HEK293 (cell line): ENCODE measurements around the gene OSCAR.

Source experiments
- BCL6B ChIP-seq: fragments of 450-650 bp; formaldehyde crosslinking; IDR thresholded peaks from 2 replicates; pipeline ENCODE4 v1.5.1; 2017; ENCODE audit warnings: missing biosample characterization, missing genetic modification characterization
- GLIS1 ChIP-seq: fragments of 450-650 bp; formaldehyde crosslinking; IDR thresholded peaks from 2 replicates; pipeline ENCODE4 v1.5.1; 2016; ENCODE audit warnings: missing biosample characterization, missing genetic modification characterization
- GLIS2 ChIP-seq: fragments of 450-650 bp; formaldehyde crosslinking; IDR thresholded peaks from 2 replicates; pipeline ENCODE4 v1.5.1; 2016; ENCODE audit warnings: missing biosample characterization, missing genetic modification characterization
- IKZF3 ChIP-seq: fragments of 450-650 bp; IDR thresholded peaks from 2 replicates; pipeline ENCODE4 v1.5.0; 2018; ENCODE audit warnings: missing biosample characterization, mild to moderate bottlenecking, missing genetic modification characterization, moderate library complexity
- KLF1 ChIP-seq: fragments of 450-650 bp; formaldehyde crosslinking; IDR thresholded peaks from 2 replicates; pipeline ENCODE4 v1.5.1; 2016; ENCODE audit warnings: missing biosample characterization, missing genetic modification characterization
- MYNN ChIP-seq: fragments of 450-650 bp; formaldehyde crosslinking; IDR thresholded peaks from 2 replicates; pipeline ENCODE4 v1.5.1; 2016; ENCODE audit warnings: missing biosample characterization, missing genetic modification characterization, borderline replicate concordance
- PBX3 ChIP-seq: sonication (generic); formaldehyde crosslinking; IDR thresholded peaks from 2 replicates; pipeline ENCODE4 v1.8.1; 2022; ENCODE audit warnings: mild to moderate bottlenecking, moderate library complexity, missing genetic modification reagents
- SETDB1 ChIP-seq: IDR thresholded peaks from one replicate; pipeline ENCODE4 v1.6.1; 2017; ENCODE audit warnings: mild to moderate bottlenecking, low read length, moderate library complexity, mixed read lengths; ENCODE audit not compliant: insufficient read length
- SP2 ChIP-seq: fragments of 450-650 bp; formaldehyde crosslinking; IDR thresholded peaks from 2 replicates; pipeline ENCODE4 v1.5.1; 2016; ENCODE audit warnings: missing biosample characterization, missing genetic modification characterization
- YY2 ChIP-seq: fragments of 450-650 bp; formaldehyde crosslinking; IDR thresholded peaks from 2 replicates; pipeline ENCODE4 v1.5.1; 2016; ENCODE audit warnings: missing biosample characterization, missing genetic modification characterization
- ZBTB10 ChIP-seq: fragments of 450-650 bp; formaldehyde crosslinking; IDR thresholded peaks from 2 replicates; pipeline ENCODE4 v1.5.1; 2016; ENCODE audit warnings: missing biosample characterization, missing genetic modification characterization
- ZBTB8A ChIP-seq: fragments of 450-650 bp; formaldehyde crosslinking; IDR thresholded peaks from 2 replicates; pipeline ENCODE4 v1.5.1; 2016; ENCODE audit warnings: missing biosample characterization, missing genetic modification characterization
- ZEB2 ChIP-seq: fragments of 450-650 bp; formaldehyde crosslinking; IDR thresholded peaks from 2 replicates; pipeline ENCODE4 v1.5.1; 2016; ENCODE audit warnings: missing biosample characterization, missing genetic modification characterization
- ZIC2 ChIP-seq: fragments of 450-650 bp; formaldehyde crosslinking; IDR thresholded peaks from 2 replicates; pipeline ENCODE4 v1.5.1; 2016; ENCODE audit warnings: missing biosample characterization, missing genetic modification characterization
- ZNF175 ChIP-seq: fragments of 450-650 bp; formaldehyde crosslinking; IDR thresholded peaks from 2 replicates; pipeline ENCODE4 v1.5.1; 2016; ENCODE audit warnings: missing biosample characterization, missing genetic modification characterization
- ZNF184 ChIP-seq: fragments of 450-650 bp; IDR thresholded peaks from 2 replicates; pipeline ENCODE4 v1.5.1; 2018; ENCODE audit warnings: missing biosample characterization, mild to moderate bottlenecking, missing genetic modification characterization
- ZNF221 ChIP-seq: fragments of 450-650 bp; formaldehyde crosslinking; IDR thresholded peaks from 2 replicates; pipeline ENCODE4 v1.5.1; 2017; ENCODE audit warnings: missing biosample characterization, missing genetic modification characterization, borderline replicate concordance
- ZNF23 ChIP-seq: fragments of 450-650 bp; formaldehyde crosslinking; IDR thresholded peaks from 2 replicates; pipeline ENCODE4 v1.5.1; 2016; ENCODE audit warnings: missing biosample characterization, missing genetic modification characterization, borderline replicate concordance
- ZNF248 ChIP-seq: fragments of 450-650 bp; formaldehyde crosslinking; IDR thresholded peaks from 2 replicates; pipeline ENCODE4 v1.5.1; 2017; ENCODE audit warnings: missing biosample characterization, missing genetic modification characterization
- ZNF366 ChIP-seq: fragments of 450-650 bp; formaldehyde crosslinking; conservative IDR thresholded peaks from 2 replicates; pipeline ENCODE4 v1.5.1; 2016; ENCODE audit warnings: missing biosample characterization, missing genetic modification characterization
- ZNF37A ChIP-seq: fragments of 450-650 bp; IDR thresholded peaks from 2 replicates; pipeline ENCODE4 v1.5.1; 2018; ENCODE audit warnings: missing biosample characterization, missing genetic modification characterization
- ZNF398 ChIP-seq: fragments of 450-650 bp; formaldehyde crosslinking; IDR thresholded peaks from 2 replicates; pipeline ENCODE4 v1.5.1; 2017; ENCODE audit warnings: missing biosample characterization, missing genetic modification characterization
- ZNF513 ChIP-seq: fragments of 450-650 bp; IDR thresholded peaks from 2 replicates; pipeline ENCODE4 v1.5.1; 2018; ENCODE audit warnings: missing biosample characterization, missing genetic modification characterization
- ZNF529 ChIP-seq: fragments of 450-650 bp; formaldehyde crosslinking; IDR thresholded peaks from 2 replicates; pipeline ENCODE4 v1.5.1; 2017; ENCODE audit warnings: missing genetic modification characterization, missing biosample characterization; ENCODE audit not compliant: insufficient replicate concordance
- ZNF555 ChIP-seq: fragments of 450-650 bp; formaldehyde crosslinking; conservative IDR thresholded peaks from 2 replicates; pipeline ENCODE4 v1.5.1; 2017; ENCODE audit warnings: missing biosample characterization, mild to moderate bottlenecking, missing genetic modification characterization, inconsistent platforms
- ZNF585B ChIP-seq: fragments of 450-650 bp; formaldehyde crosslinking; IDR thresholded peaks from 2 replicates; pipeline ENCODE4 v1.5.1; 2016; ENCODE audit warnings: missing biosample characterization, missing genetic modification characterization
- ZNF596 ChIP-seq: fragments of 450-650 bp; IDR thresholded peaks from 2 replicates; pipeline ENCODE4 v1.5.0; 2018; ENCODE audit warnings: missing biosample characterization, mild to moderate bottlenecking, missing genetic modification characterization, moderate library complexity
- ZNF626 ChIP-seq: fragments of 450-650 bp; sonication (Bioruptor Pico); formaldehyde crosslinking; IDR thresholded peaks from 2 replicates; pipeline ENCODE4 v1.5.1; 2018; ENCODE audit warnings: missing biosample characterization, missing genetic modification characterization, inconsistent platforms
- ZNF677 ChIP-seq: fragments of 450-650 bp; IDR thresholded peaks from 2 replicates; pipeline ENCODE4 v1.5.0; 2018; ENCODE audit warnings: missing biosample characterization, mild to moderate bottlenecking, missing genetic modification characterization, moderate library complexity
- ZNF707 ChIP-seq: fragments of 450-650 bp; formaldehyde crosslinking; IDR thresholded peaks from 2 replicates; pipeline ENCODE4 v1.5.1; 2016; ENCODE audit warnings: missing biosample characterization, missing genetic modification characterization
- ZNF837 ChIP-seq: fragments of 450-650 bp; formaldehyde crosslinking; IDR thresholded peaks from 2 replicates; pipeline ENCODE4 v1.5.1; 2016; ENCODE audit warnings: missing biosample characterization, missing genetic modification characterization
- ZXDB ChIP-seq: fragments of 450-650 bp; formaldehyde crosslinking; IDR thresholded peaks from 2 replicates; pipeline ENCODE4 v1.5.1; 2016; ENCODE audit warnings: missing biosample characterization, missing genetic modification characterization

Gene OSCAR

DNA sequence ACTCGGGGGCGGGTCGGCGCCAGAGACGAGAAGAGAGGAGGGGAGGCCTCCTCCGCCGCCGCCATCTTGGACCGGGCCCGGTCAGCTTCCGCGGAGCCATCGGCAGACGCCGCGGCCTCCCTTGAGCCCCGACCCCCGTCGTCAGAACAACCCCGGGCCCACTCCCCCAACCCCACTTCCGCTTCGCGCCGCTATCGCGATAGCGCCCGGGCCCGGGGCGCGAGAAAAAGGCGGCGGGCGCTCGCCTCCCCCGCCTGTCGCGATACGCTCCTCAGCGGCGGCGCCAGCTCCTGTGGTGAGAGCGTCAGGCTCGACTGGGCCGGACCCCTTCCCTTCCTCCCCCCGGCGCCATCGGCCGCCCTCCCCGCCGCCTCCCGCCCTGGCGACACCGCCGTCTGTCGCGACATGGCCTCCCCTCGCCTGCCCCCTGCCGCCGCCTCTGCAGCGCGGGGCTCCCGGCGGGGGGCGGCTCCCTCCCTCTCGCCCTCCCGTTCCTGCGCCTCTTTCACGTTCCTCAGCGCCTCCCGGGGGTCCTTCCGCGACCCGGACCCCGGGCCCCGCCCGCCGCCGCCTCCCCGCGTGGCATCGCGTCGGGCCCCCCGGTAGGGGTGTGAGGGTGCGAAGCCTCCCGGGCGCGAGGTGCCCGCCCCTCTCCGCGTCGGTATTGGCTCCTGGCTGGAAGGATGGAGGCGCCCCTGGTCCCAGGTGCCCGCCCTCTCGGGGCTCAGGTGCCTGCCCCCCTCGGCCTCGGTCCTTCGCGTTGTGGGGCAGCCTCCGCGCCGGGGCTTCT, 37.3 kb upstream of the OSCAR start, which contains the start of gene CNOT3 (continued):
- TF ChIP-seq ZBTB8A (tag by site-specific recombination): no peak
- TF ChIP-seq ZNF221 (tag by site-specific recombination): no peak
- TF ChIP-seq IKZF3 (tag by site-specific recombination): no peak
- no peak for TF ChIP-seq ZNF513 (tag by site-specific recombination)
- TF ChIP-seq ZNF184: no peak
- no peak for TF ChIP-seq ZNF626 (tag by site-specific recombination)
- TF ChIP-seq BCL6B (tag by site-specific recombination): no peak
- TF ChIP-seq PBX3 (CRISPR knock-in tag): no peak
- TF ChIP-seq KLF1 (tag by site-specific recombination): no peak
- 0 out of 2 replicates have a peak, but pooled peaks have one; percentile 13 for TF ChIP-seq ZNF398 (tag by site-specific recombination)
- no peak for TF ChIP-seq ZNF677 (tag by site-specific recombination)
- peak; percentile 80 for TF ChIP-seq YY2
- TF ChIP-seq ZNF837 (tag by site-specific recombination): no peak
- TF ChIP-seq ZNF707 (tag by site-specific recombination): no peak
- TF ChIP-seq ZIC2 (tag by site-specific recombination): peak; percentile 27; the same call in 1 of the 2 replicates
- no peak for TF ChIP-seq ZNF175 (tag by site-specific recombination)
- peak; percentile 14; the same call in 1 of the 2 replicates for TF ChIP-seq ZXDB (tag by site-specific recombination)
- peak; percentile 55 for TF ChIP-seq GLIS2 (tag by site-specific recombination)
- peak; percentile 60 for TF ChIP-seq ZEB2
- peak; percentile 87 for TF ChIP-seq GLIS1 (tag by site-specific recombination)
- TF ChIP-seq SETDB1: no peak
- TF ChIP-seq ZNF37A (tag by site-specific recombination): no peak
- no peak for TF ChIP-seq ZNF366 (tag by site-specific recombination)
- TF ChIP-seq ZNF23 (tag by site-specific recombination): no peak
- no peak for TF ChIP-seq ZNF529 (tag by site-specific recombination)
- TF ChIP-seq ZNF555: no peak
- TF ChIP-seq ZNF585B: no peak
- TF ChIP-seq ZBTB10: 0 out of 2 replicates have a peak, but pooled peaks have one; percentile 15
- TF ChIP-seq SP2 (tag by site-specific recombination): peak; percentile 58
- TF ChIP-seq ZNF596: no peak
- TF ChIP-seq MYNN: no peak
- no peak for TF ChIP-seq ZNF248 (tag by site-specific recombination)
